IMR-90 (cell line): ENCODE measurements around the gene SLC12A8. TPM values are rescaled to one million over a fixed set of nuclear protein-coding genes. Genes with fewer than 3 reads are reported as not detected.

Experiments
- ATAC-seq: fragments of 200-7000 bp; cut with Tn5 transposase; 2 replicates; pipeline ENCODE4 v1.9.1; 2020; ENCODE audit warnings: low read depth, mild to moderate bottlenecking, moderate library complexity
- BruUV-seq: library from RNA; stranded (reverse); fragments of 400-500 nt; replicated peaks from 2 replicates; lab custom pipeline; 2021; lab: Mats Ljungman, UMichigan
- CTCF ChIA-PET: fragments of 300-600 bp; formaldehyde crosslinking; extraction: SDS; loops from one replicate; lab custom pipeline; 2021; ENCODE audit warnings: antibody characterized with exemption; lab: Yijun Ruan, JAX
- POLR2A ChIA-PET: fragments of 300-600 bp; sonication (Branson Sonifier 250); formaldehyde crosslinking; loops from one replicate; lab custom pipeline; 2022; ENCODE audit warnings: antibody characterized with exemption; ENCODE audit not compliant: unreplicated experiment; lab: Charles Lee
- DNase-seq: peaks from one replicate; pipeline ENCODE4 v3.0.0; 2013
- H2AFZ ChIP-seq: replicated peaks from 2 replicates; pipeline ENCODE3; 2013; ENCODE audit warnings: low read length, mild to moderate bottlenecking; ENCODE audit not compliant: poor library complexity
- H2AK5ac ChIP-seq: 2 replicates; pipeline ENCODE4 v1.6.1; 2013; ENCODE audit warnings: low read depth, low read length, inconsistent platforms
- H2AK9ac ChIP-seq: replicated peaks from 2 replicates; pipeline ENCODE3; 2013; ENCODE audit warnings: mild to moderate bottlenecking, low read depth, low read length, moderate library complexity; ENCODE audit not compliant: poor library complexity
- H2BK120ac ChIP-seq: 2 replicates; pipeline ENCODE4 v1.6.1; 2013; ENCODE audit warnings: low read depth, low read length, inconsistent platforms
- H2BK15ac ChIP-seq: 3 replicates; pipeline ENCODE4 v1.6.1; 2013; ENCODE audit warnings: low read depth, low read length, inconsistent platforms
- H2BK20ac ChIP-seq: 2 replicates; pipeline ENCODE4 v1.6.1; 2013; ENCODE audit warnings: low read depth, mild to moderate bottlenecking, inconsistent platforms, low read length, moderate library complexity
- H2BK5ac ChIP-seq: 2 replicates; pipeline ENCODE4 v1.6.1; 2013; ENCODE audit warnings: mild to moderate bottlenecking, low read depth, low read length, inconsistent platforms; ENCODE audit not compliant: poor library complexity, severe bottlenecking
- H3K14ac ChIP-seq: replicated peaks from 2 replicates; pipeline ENCODE4 v1.6.1; 2013; ENCODE audit warnings: low read depth, low read length, inconsistent platforms
- H3K18ac ChIP-seq: 2 replicates; pipeline ENCODE4 v1.6.1; 2013; ENCODE audit warnings: low read depth, low read length, control low read depth
- H3K23ac ChIP-seq: 2 replicates; pipeline ENCODE4 v1.6.1; 2013; ENCODE audit warnings: low read depth, low read length, inconsistent platforms
- H3K27ac ChIP-seq: 2 replicates; pipeline ENCODE4 v1.5.1; 2013; ENCODE audit warnings: mild to moderate bottlenecking, control low read depth, low read length; ENCODE audit not compliant: insufficient read depth
- H3K27me3 ChIP-seq: 2 replicates; pipeline ENCODE4 v1.6.1; 2013; ENCODE audit warnings: low read length; ENCODE audit not compliant: control insufficient read depth, insufficient read depth
- H3K36me3 ChIP-seq: 2 replicates; pipeline ENCODE4 v1.6.1; 2013; ENCODE audit warnings: low read length, mixed read lengths; ENCODE audit not compliant: control insufficient read depth, insufficient read depth
- H3K4ac ChIP-seq: 2 replicates; pipeline ENCODE4 v1.6.1; 2013; ENCODE audit warnings: low read depth, low read length, inconsistent platforms
- H3K4me1 ChIP-seq: 2 replicates; pipeline ENCODE4 v1.6.1; 2013; ENCODE audit warnings: low read length, mixed read lengths; ENCODE audit not compliant: control insufficient read depth, insufficient read depth
- H3K4me2 ChIP-seq: 2 replicates; pipeline ENCODE4 v1.6.1; 2013; ENCODE audit warnings: low read depth, mild to moderate bottlenecking, control low read depth, low read length, moderate library complexity
- H3K4me3 ChIP-seq: 2 replicates; pipeline ENCODE4 v1.5.1; 2013; ENCODE audit warnings: low read depth, mild to moderate bottlenecking, control low read depth, low read length, moderate library complexity; ENCODE audit not compliant: insufficient read depth
- H3K56ac ChIP-seq: 2 replicates; pipeline ENCODE4 v1.6.1; 2013; ENCODE audit warnings: low read length, inconsistent platforms; ENCODE audit not compliant: insufficient read depth; ENCODE audit errors: extremely low read depth
- H3K79me1 ChIP-seq, 2 experiments: 2 replicates each; pipeline ENCODE4 v1.6.1; 2013; ENCODE audit warnings: low read length in 2 of 2, inconsistent platforms in 1 of 2, low read depth in 1 of 2
- H3K9ac ChIP-seq: 2 replicates; pipeline ENCODE4 v1.6.1; 2013; ENCODE audit warnings: low read depth, low read length, control low read depth
- H3K9me1 ChIP-seq: 2 replicates; pipeline ENCODE4 v1.6.1; 2013; ENCODE audit warnings: low read length, inconsistent platforms; ENCODE audit not compliant: insufficient read depth
- H3K9me3 ChIP-seq: 2 replicates; pipeline ENCODE4 v1.6.1; 2013; ENCODE audit warnings: low read length; ENCODE audit not compliant: control insufficient read depth, insufficient read depth
- H4K20me1 ChIP-seq: 2 replicates; pipeline ENCODE4 v1.6.1; 2013; ENCODE audit warnings: low read length, inconsistent platforms; ENCODE audit not compliant: insufficient read depth
- H4K5ac ChIP-seq: 2 replicates; pipeline ENCODE4 v1.6.1; 2013; ENCODE audit warnings: mild to moderate bottlenecking, low read depth, low read length, control low read depth
- H4K8ac ChIP-seq, 2 experiments: 2 replicates each; pipeline ENCODE4 v1.6.1; 2013; ENCODE audit warnings: low read depth in 2 of 2, low read length in 2 of 2, control low read depth in 1 of 2, inconsistent platforms in 1 of 2
- H4K91ac ChIP-seq: 2 replicates; pipeline ENCODE4 v1.6.1; 2013; ENCODE audit warnings: low read depth, low read length, inconsistent platforms; ENCODE audit not compliant: insufficient read depth
- BHLHE40 ChIP-seq: fragments of 150-350 bp; IDR thresholded peaks from 2 replicates; pipeline ENCODE4 v1.6.1; 2016; ENCODE audit warnings: mild to moderate bottlenecking, low read depth, low read length
- CEBPB ChIP-seq: IDR thresholded peaks from 2 replicates; pipeline ENCODE4 v1.6.1; 2012; ENCODE audit warnings: low read depth, low read length, improper control_type of control experiment
- CHD1 ChIP-seq: IDR thresholded peaks from 2 replicates; pipeline ENCODE4 v1.6.1; 2012; ENCODE audit warnings: low read depth, low read length, improper control_type of control experiment
- FOS ChIP-seq: fragments of 150-350 bp; IDR thresholded peaks from 2 replicates; pipeline ENCODE4 v1.6.1; 2016; ENCODE audit warnings: low read depth, low read length
- MAZ ChIP-seq: IDR thresholded peaks from 2 replicates; pipeline ENCODE4 v1.6.1; 2012; ENCODE audit warnings: low read depth, mild to moderate bottlenecking, low read length, improper control_type of control experiment, moderate library complexity, borderline replicate concordance
- MXI1 ChIP-seq: IDR thresholded peaks from 2 replicates; pipeline ENCODE4 v1.6.1; 2012; ENCODE audit warnings: low read depth, mild to moderate bottlenecking, low read length, moderate library complexity, borderline replicate concordance
- POLR2A ChIP-seq: IDR thresholded peaks from 2 replicates; pipeline ENCODE4 v1.6.1; 2012; ENCODE audit warnings: mild to moderate bottlenecking, low read depth, low read length
- RCOR1 ChIP-seq: IDR thresholded peaks from 2 replicates; pipeline ENCODE4 v1.6.1; 2012; ENCODE audit warnings: mild to moderate bottlenecking, low read length, improper control_type of control experiment; ENCODE audit not compliant: insufficient replicate concordance
- SMC3 ChIP-seq: fragments of 150-350 bp; IDR thresholded peaks from 2 replicates; pipeline ENCODE4 v1.6.1; 2016; ENCODE audit warnings: low read depth, mild to moderate bottlenecking, antibody characterized with exemption, low read length, moderate library complexity
- WGBS, 2 experiments: methylation state at CpG; one replicate each; pipeline versions ENCODE4 v1.1.5 to v1.1.7; 2013; ENCODE audit warnings: missing lambda C conversion rate in 2 of 2; ENCODE audit not compliant: insufficient read length in 1 of 2; ENCODE audit errors: extremely low coverage in 2 of 2; 5-methylcytosine and 5-hydroxymethylcytosine counted together
- dilution Hi-C: fragments of 300-500 bp; cut with HindIII; formaldehyde crosslinking; loops from one replicate; pipeline ENCODE4 v1.14.3; 2018; ENCODE audit warnings: low sequenced_read_pairs; ENCODE audit not compliant: unreplicated experiment
- in situ Hi-C: fragments of 300-500 bp; cut with MboI; formaldehyde crosslinking; loops from 3 replicates; pipeline ENCODE4 v1.14.3; 2019; ENCODE audit warnings: low sequenced_read_pairs, inconsistent platforms, mixed read lengths
- intact Hi-C: fragments of 100-400 bp; cut with micrococcal nuclease; formaldehyde crosslinking; loops from 2 replicates; pipeline ENCODE4 v1.10.0; 2022
- polyA plus RNA-seq, 3 experiments: library from polyadenylated mRNA; depleted of rRNA; stranded (reverse); fragments of >200 nt; gene quantifications; 2 replicates each; pipeline ENCODE4 v1.2.3, GENCODE V29; 2012; ENCODE audit warnings: low replicate concordance in 1 of 3
- total RNA-seq: library from RNA; depleted of rRNA; stranded (reverse); fragments of >200 nt; gene quantifications from 2 replicates; pipeline ENCODE4 v1.2.3, GENCODE V29; 2012
- TF ChIP-seq, protein P1 (sequence below): conservative IDR thresholded peaks from 2 replicates; pipeline ENCODE4 v1.5.1; 2012; ENCODE audit warnings: mild to moderate bottlenecking, low read depth, low read length, improper control_type of control experiment
- TF ChIP-seq, protein P2 (sequence below): fragments of 150-350 bp; IDR thresholded peaks from 2 replicates; pipeline ENCODE4 v1.6.1; 2017; ENCODE audit warnings: mild to moderate bottlenecking, antibody characterized with exemption, low read length, low read depth
- TF ChIP-seq, protein P3 (sequence below): fragments of 150-350 bp; IDR thresholded peaks from 2 replicates; pipeline ENCODE4 v1.6.1; 2016; ENCODE audit warnings: low read depth, mild to moderate bottlenecking, low read length, moderate library complexity, borderline replicate concordance

SLC12A8 gene
- total and polyA plus RNA-seq, 2 of the 4 experiments (the other 2 are of a cell fraction): 2.2 to 4.3 TPM

DNA sequence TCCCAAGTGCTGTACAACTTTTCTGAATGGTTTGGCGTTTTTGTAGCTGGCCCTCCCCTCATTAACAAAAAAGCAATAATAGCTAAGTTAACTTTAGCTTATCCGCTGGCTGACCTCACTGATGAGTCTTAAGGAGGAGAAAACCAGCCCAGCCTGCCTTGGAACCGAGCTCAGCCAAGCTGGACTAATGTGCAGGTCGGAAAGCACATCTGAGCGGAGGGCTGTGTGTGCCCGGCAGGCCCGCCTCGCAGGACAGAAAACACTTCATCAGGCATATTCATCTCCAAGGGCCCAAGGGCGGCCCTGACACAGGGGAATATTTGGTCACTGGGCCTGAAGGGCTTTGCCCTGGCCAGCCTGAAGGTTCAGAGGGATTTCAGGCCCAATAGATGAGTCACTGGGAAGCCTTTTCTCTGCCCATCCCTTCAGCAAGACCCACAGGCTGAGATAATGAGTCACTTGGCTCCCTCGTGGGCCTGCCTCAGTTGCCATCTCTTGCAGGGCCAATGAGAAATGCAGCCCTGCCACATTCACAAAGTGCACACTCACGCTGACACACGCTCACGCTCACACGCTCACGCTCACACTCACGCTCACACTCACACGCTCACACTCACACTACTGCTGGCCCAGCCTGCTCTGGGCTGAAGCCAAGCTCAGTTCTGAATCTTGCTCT, 75.1 kb downstream of the SLC12A8 start:
- H3K56ac ChIP-seq: no peak overlapping the region
- peak overlapping the region in 1 of 2 experiments; percentile 67; a peak in 3 of 4 replicates for H4K8ac ChIP-seq
- H3K9ac ChIP-seq: no peak overlapping the region
- ChIA-PET CTCF (interaction anchor here (1.0 kb wide), 1 partner anchor 22 kb away, joined by 3 read pairs; no protein-coding TSS in a partner anchor), POLR2A (interaction anchor here (0.6 kb wide), 1 partner anchor 76 kb away, joined by 3 read pairs; no protein-coding TSS in a partner anchor)
- H3K18ac ChIP-seq: peak overlapping the region; percentile 30
- no peak overlapping the region for H3K4me2 ChIP-seq
- no peaks in the 10 kb centered on the region for H4K20me1 ChIP-seq
- no peak overlapping the region for H3K4me3 ChIP-seq
- no peak for TF ChIP-seq MXI1
- TF ChIP-seq, protein P1, sequence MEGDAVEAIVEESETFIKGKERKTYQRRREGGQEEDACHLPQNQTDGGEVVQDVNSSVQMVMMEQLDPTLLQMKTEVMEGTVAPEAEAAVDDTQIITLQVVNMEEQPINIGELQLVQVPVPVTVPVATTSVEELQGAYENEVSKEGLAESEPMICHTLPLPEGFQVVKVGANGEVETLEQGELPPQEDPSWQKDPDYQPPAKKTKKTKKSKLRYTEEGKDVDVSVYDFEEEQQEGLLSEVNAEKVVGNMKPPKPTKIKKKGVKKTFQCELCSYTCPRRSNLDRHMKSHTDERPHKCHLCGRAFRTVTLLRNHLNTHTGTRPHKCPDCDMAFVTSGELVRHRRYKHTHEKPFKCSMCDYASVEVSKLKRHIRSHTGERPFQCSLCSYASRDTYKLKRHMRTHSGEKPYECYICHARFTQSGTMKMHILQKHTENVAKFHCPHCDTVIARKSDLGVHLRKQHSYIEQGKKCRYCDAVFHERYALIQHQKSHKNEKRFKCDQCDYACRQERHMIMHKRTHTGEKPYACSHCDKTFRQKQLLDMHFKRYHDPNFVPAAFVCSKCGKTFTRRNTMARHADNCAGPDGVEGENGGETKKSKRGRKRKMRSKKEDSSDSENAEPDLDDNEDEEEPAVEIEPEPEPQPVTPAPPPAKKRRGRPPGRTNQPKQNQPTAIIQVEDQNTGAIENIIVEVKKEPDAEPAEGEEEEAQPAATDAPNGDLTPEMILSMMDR: no peak
- TF ChIP-seq FOS: peak; percentile 88
- TF ChIP-seq POLR2A: no peak
- TF ChIP-seq, protein P2, sequence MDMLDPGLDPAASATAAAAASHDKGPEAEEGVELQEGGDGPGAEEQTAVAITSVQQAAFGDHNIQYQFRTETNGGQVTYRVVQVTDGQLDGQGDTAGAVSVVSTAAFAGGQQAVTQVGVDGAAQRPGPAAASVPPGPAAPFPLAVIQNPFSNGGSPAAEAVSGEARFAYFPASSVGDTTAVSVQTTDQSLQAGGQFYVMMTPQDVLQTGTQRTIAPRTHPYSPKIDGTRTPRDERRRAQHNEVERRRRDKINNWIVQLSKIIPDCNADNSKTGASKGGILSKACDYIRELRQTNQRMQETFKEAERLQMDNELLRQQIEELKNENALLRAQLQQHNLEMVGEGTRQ: peak; percentile 36; the same call in 1 of the 2 replicates
- no peak for TF ChIP-seq CEBPB
- TF ChIP-seq, protein P3, sequence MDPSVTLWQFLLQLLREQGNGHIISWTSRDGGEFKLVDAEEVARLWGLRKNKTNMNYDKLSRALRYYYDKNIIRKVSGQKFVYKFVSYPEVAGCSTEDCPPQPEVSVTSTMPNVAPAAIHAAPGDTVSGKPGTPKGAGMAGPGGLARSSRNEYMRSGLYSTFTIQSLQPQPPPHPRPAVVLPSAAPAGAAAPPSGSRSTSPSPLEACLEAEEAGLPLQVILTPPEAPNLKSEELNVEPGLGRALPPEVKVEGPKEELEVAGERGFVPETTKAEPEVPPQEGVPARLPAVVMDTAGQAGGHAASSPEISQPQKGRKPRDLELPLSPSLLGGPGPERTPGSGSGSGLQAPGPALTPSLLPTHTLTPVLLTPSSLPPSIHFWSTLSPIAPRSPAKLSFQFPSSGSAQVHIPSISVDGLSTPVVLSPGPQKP: no peak
- TF ChIP-seq BHLHE40: 0 out of 2 replicates have a peak, but pooled peaks have one; percentile 2
- TF ChIP-seq SMC3: no peak
- no peak for TF ChIP-seq MAZ
- no peak for TF ChIP-seq RCOR1
- no peak for TF ChIP-seq CHD1
- peak overlapping the region; percentile 54 for H2AFZ ChIP-seq
- H2AK5ac ChIP-seq: peak overlapping the region; percentile 98
- peak overlapping the region; percentile 59 for H2BK5ac ChIP-seq
- 68% methylated on average over 6 of the region's 17 CpGs; no CpG with 5 or more reads in 1 of the 2 experiments for WGBS, 2 experiments
- peak overlapping the region; percentile 60 for H4K91ac ChIP-seq
- no peaks in the 10 kb centered on the region for H3K27me3 ChIP-seq
- peak overlapping the region; percentile 62 for H3K4ac ChIP-seq
- DNase-seq (peak; percentile 76), ATAC-seq (peak; percentile 62)
- peaks cover 27% of the 10 kb centered on the region for H3K9me1 ChIP-seq
- dilution Hi-C loops: no loop called here
- peak overlapping the region; percentile 80 for H2BK120ac ChIP-seq
- no TSS peak for BruUV-seq
- 0 out of 2 replicates have a peak overlapping the region, but pooled peaks have one; percentile 7 for H4K5ac ChIP-seq
- H3K79me1 ChIP-seq: peaks cover 0 to 2% of the 10 kb centered on the region in 2 experiments; a peak in 1 of 4 replicates
- in situ Hi-C loops: no loop called here
- H3K36me3 ChIP-seq: no peaks in the 10 kb centered on the region
- peak overlapping the region; percentile 70 for H3K14ac ChIP-seq
- H2BK15ac ChIP-seq: peak overlapping the region; percentile 29
- H2AK9ac ChIP-seq: peak overlapping the region; percentile 58
- no peak overlapping the region for H3K27ac ChIP-seq
- 0 out of 2 replicates have a peak overlapping the region, but pooled peaks have one; percentile 31 for H3K23ac ChIP-seq
- intact Hi-C loops: no loop called here
- H3K9me3 ChIP-seq: no peaks in the 10 kb centered on the region; the same call in 1 of the 2 replicates
- peak overlapping the region; percentile 59; the same call in 1 of the 2 replicates for H2BK20ac ChIP-seq
- peaks cover 24% of the 10 kb centered on the region for H3K4me1 ChIP-seq
